Kasumi-1 (cell line): ENCODE results near the gene RELN.

ENCODE experiments used
- DNase-seq, 2 experiments: peaks; one replicate each; lab custom pipeline; 2025; lab: John Stamatoyannopoulos, UW

Gene RELN

GRCh38 chr7:103683348-103683747 is 306.1 kb downstream of the RELN start:
- DNase-seq: no peak

DNA sequence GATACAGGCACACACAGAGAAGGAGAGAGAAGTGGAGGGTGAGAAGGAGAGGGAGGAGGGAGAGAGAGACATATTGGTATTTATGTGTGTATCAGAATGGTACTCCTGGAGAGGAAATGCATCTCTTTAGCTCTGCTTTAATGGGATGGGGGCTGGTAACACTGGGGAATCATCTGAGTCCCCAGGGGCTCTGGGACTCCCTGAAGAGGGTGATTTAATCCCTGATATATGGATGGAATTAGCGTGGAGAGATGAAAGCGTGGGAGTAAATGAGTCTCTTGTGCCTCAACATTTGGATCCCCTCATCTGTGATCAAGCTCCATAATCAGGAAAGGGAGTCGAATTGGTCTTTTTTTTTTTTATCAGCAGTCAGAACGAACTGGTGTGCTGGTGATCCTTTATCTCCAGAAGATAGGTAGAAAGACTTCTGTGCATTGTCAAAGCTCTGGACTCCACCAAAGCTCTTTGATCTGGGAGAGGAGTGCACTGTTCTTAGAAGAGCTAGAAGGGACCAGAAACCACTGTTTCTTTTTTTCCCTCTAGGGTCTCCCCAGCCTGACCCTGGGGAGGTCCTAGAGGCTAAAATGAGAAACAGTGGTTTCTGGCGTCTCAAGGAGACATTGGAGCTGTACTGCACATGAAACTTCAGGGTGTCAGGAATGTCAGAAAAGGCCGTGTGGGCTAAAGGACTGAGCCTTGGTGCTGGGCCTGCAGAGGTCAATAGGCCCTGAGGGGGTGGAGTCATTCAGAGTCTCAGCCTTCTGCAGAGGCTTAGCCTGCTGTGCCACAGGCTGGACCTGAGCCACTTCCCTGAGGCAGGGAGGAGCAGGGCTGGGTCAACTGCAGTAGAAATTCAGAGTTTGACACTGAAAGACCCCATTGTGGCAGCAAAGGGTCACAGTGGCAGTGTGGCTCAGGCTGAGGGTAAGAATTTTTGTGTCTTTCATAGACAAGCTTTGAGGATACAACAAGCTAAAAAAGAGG is 309.0 kb downstream of the RELN start:
- no peak for DNase-seq

- no peak for DNase-seq
Observed at GRCh38 chr7:103679151-103680132, 310.0 kb downstream of the RELN start.

GRCh38 chr7:103668279-103668941 is 321.0 kb downstream of the RELN start:
- DNase-seq: no peak

GRCh38 chr7:103666326-103666725 is 323.1 kb downstream of the RELN start:
- DNase-seq: no peak

DNA sequence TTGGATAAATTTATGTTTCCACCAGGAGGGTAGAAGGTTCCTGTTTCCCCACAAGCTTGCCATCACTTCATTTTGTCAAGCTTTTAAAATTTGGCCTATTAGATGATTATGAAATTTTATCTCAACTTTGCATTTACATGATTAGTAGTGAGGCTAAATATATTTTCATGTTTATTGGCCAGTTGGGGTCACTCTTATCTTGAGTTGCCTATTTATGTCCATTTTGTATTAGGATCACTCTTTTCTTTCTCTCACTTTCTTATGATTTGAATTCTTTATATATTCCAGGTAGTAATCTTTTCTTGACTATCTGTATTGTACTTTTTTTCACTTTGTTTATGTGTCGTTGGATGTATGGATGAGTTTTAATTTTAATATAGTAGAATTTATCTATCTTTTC is 324.9 kb downstream of the RELN start:
- no peak for DNase-seq

GRCh38 chr7:103660455-103661371 is 328.7 kb downstream of the RELN start:
- no peak for DNase-seq

- DNase-seq: no peak
Observed at GRCh38 chr7:103658055-103659005, 331.1 kb downstream of the RELN start.

DNA sequence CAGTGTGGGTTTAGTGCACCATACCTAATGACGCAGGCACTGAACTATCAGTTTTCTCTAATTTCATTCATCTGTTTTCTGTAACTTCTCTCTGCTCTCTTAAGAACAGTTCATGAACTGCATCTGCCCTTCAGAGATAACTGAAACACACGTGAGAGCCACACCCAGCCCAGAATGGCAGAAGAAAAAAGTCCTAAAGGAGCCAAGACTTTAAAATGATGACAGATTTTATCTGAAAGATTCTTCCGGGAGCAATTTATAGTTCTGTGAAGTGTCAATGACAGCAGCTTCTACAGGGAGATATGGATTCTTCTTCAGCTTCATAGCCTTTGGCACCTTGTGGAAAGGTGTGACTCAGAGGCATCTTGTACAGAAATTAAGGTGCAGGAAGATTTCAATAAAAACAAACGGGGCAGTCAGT is 332.0 kb downstream of the RELN start:
- no peak for DNase-seq

DNA sequence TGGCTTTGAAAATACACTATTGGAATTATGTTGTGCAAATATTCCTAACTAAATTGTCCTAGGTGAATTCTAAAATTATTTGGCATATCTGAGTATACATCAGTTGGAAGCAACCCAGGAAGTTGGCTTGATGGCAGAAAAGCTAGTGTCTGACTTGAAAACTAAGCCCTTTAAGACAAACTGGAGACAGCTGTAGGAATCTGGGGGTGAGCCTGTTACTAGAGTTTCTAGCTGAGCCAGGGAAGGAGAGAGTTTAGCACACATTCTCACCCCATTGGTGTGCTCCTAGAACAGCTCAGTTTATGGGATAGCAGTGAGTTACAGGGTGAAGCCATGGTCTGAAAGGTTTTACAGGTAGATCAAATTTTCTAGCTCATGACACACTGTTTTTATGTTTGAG is 333.2 kb downstream of the RELN start:
- no peak for DNase-seq

DNA sequence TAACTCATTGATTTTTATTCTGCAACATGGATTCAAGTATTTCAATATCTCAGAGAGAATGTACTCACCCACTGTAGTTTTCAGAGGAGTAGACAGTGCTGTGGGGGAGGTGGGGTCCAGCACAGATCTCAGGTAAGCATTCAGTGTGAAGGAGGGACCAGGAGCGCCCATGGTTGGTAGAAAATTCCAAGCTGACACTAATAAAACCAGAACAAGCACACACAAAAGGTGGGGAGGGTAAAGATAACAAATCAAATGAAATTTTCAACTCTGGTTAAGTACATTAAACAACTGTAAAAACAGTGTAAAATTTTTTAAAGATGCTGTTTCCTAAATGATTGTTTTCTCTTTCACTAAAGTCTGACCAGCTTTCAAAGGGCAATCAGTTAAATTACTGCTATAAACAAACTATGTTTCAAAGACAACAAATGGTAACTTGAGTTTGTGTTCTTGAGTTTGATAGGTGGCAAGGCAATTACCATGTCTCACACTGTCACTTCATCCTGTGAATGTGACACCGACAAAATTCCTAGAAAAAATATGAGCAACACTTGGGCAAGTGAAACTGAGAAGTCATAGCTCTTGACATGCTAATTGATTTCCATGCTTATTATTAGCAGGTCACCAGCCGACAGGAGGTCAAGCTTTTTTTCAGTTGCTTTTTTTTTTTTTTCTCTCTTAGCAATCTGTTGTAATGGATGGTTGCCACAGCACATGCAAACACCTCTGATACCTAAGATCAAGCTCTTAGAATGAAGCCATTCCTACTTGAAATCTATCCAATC is 337.7 kb downstream of the RELN start:
- DNase-seq: no peak

GRCh38 chr7:103649052-103649451 is 340.4 kb downstream of the RELN start:
- no peak for DNase-seq

DNA sequence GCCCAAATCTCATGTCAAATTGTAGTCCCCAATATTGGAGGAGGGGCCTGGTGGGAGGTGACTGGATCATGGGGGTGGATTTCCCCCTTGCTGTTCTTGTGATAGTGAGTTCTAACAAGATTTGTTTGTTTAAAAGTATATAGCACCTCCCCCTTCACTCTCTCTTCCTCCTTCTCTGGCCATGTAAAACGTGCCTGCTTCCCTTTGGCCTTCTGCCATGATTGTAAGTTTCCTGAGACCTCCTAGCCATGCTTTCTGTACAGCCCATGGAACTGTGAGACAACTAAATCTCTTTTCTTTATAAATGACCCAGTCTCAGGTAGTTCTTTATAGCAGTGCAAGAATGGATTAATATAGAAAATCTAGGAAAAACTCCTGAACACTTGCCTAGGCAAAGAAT is 341.3 kb downstream of the RELN start:
- no peak for DNase-seq

DNA sequence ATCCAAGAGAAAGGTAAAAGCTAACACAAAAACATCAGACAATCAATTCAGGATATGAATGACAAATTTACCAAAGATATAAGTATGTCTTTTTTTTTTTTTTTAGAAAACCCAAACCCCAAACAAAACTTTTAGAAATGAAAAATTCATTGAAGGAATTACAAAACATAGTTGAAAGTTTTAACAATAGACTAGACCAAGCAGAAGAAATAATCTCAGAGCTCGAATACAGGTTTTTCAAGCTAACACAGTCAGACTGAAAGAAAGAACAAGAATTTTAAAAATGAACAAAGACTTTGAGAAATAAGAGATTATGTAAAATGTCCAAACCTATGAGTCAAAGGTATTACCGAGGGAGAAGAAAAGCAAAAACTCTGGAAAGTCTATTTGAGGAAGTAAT is 345.1 kb downstream of the RELN start:
- DNase-seq: no peak

DNA sequence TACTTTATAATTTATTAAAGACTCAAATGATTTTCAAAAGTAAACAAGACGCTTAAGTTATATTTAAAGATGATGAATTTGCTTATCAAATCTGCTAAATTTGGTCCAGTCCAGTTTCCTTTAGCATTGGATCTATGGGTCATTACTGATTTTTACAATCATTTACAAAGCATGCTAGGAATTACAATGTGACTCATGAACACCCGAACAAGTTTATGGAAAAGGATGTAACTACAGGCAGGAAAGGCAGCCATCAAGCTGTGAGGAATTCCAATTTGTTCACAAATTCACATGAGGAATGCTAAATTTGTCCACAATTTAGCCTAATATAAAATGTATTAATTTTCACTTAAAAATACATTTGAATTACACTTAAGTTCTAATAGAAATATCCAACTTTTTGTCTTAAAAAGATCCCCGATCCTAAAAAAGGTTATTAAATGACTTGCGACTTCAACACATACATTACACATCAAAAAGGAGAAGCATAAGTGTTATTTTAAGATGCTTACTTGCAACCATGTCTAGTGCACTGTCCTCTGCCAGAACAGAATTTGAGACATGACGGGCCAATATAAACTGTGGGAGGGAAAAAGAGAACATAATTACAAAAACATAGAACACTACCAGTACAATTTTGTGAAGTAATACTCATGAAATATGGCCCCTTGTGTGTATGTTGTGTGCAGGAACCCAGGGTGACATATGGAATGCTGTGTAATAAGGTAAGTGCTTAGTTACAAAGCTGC is 349.3 kb downstream of the RELN start:
- no peak for DNase-seq

DNA sequence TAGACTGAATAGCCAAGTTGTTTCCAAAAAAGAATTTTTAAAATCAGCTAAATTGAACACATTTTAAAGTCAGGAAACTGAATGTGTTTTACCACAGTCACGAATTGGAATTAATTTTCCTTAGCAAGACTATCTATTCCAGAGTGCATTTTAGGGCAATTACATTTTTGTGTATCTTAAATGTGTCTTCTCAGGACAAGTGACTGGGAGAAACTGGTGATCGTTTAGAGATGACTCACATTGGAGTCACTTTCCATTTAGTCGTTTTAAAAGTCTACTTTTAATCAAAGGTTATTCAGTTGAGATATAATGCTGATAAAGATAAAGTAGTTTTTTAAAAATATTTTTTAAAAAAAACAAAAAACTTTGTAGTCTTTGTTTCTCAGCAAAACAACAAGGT is 351.7 kb downstream of the RELN start:
- DNase-seq: no peak

DNA sequence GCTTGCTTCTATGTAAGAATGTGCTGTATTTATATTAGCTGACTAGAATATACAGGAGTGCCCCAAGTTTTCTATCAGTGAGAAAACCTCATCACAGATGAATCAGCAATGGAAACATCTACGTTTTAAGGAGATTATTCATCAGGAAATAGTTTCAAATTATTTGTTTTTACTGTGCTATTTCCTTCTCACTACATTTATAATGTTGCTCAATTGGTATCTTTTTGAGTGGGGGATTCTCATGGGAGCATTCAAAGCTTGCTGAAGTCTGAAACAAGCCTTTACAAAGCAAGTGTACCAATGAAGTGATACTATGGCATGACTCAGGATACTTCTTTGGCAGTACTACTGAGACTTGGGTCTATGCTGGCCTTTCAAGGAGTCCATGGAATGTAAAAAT is 352.4 kb downstream of the RELN start:
- no peak for DNase-seq

- DNase-seq: no peak
Observed at GRCh38 chr7:103636153-103636552, 353.3 kb downstream of the RELN start.
